ENCODE results near the gene JARID2. TPM values are rescaled to one million over a fixed set of nuclear protein-coding genes. Genes with fewer than 3 reads are reported as not detected.

The JARID2 gene
- total RNA-seq, 1 experiment from 2014 or later: 180 TPM

GRCh38 chr6:15382712-15383111 lies 136.8 kb downstream of the JARID2 start (continued):
- TF ChIP-seq PREB (CRISPR knock-in tag; IDR thresholded peaks at IDR 0.05; ENCODE audit: borderline replicate concordance) (no peak), ZNF512 (CRISPR knock-in tag; IDR thresholded peaks at IDR 0.05; ENCODE audit: borderline replicate concordance) (no peak), E2F1 (CRISPR knock-in tag; IDR thresholded peaks at IDR 0.05) (no peak), SMAD3 (CRISPR knock-in tag; IDR thresholded peaks at IDR 0.05; ENCODE audit: borderline replicate concordance) (no peak)

GRCh38 chr6:15384901-15385300 lies 139.0 kb downstream of the JARID2 start:
- no peak for TF ChIP-seq E2F4 (CRISPR knock-in tag; IDR thresholded peaks at IDR 0.05; ENCODE audit: borderline replicate concordance, low read depth)
- TF ChIP-seq HMGA2 (CRISPR knock-in tag; IDR thresholded peaks at IDR 0.05): no peak
- no peak for TF ChIP-seq FOXP4 (CRISPR knock-in tag; IDR thresholded peaks at IDR 0.05)
- TF ChIP-seq TCF7 (CRISPR knock-in tag; IDR thresholded peaks at IDR 0.05; ENCODE audit: low read depth): no peak
- TF ChIP-seq ZNF423 (CRISPR knock-in tag; IDR thresholded peaks at IDR 0.05): no peak
- no peak for TF ChIP-seq CBFB (CRISPR knock-in tag; IDR thresholded peaks at IDR 0.05; ENCODE audit: low read depth)
- no peak for TF ChIP-seq ELF4 (CRISPR knock-in tag; IDR thresholded peaks at IDR 0.05; ENCODE audit: low read depth)
- TF ChIP-seq NR2C2 (CRISPR knock-in tag; IDR thresholded peaks at IDR 0.05): no peak
- no peak for TF ChIP-seq FOXJ3 (CRISPR knock-in tag; IDR thresholded peaks at IDR 0.05; ENCODE audit: borderline replicate concordance)
- peaks cover 90% of the 10 kb centered on the region for H3K4me1 Mint-ChIP-seq
- H3K9me3 Mint-ChIP-seq: no peaks in the 10 kb centered on the region
- POLR2A ChIA-PET: interaction anchor here (0.7 kb wide), 1 partner anchor 112 kb away, joined by 3 read pairs; no protein-coding TSS in a partner anchor
- no peaks in the 10 kb centered on the region for H3K27me3 Mint-ChIP-seq (ENCODE audit: low read depth)
- no peaks in the 10 kb centered on the region for H3K36me3 Mint-ChIP-seq
- peak overlapping the region; percentile 53 for H3K4me3 Mint-ChIP-seq
- H3K27ac Mint-ChIP-seq: peak overlapping the region; percentile 97
- no peak for ATAC-seq
- no peak for DNase-seq (ENCODE audit: low spot score)
- CTCF ChIA-PET: no interaction called here

- ChIA-PET CTCF (no interaction called here), POLR2A (no interaction called here)
- no peak overlapping the region for H3K4me3 Mint-ChIP-seq
- no peaks in the 10 kb centered on the region for H3K36me3 Mint-ChIP-seq
- no peaks in the 10 kb centered on the region for H3K9me3 Mint-ChIP-seq
- H3K27me3 Mint-ChIP-seq (ENCODE audit: low read depth): no peaks in the 10 kb centered on the region
- no peak for ATAC-seq
- H3K4me1 Mint-ChIP-seq: peaks cover 90% of the 10 kb centered on the region
- DNase-seq (ENCODE audit: low spot score): no peak
- no peak for TF ChIP-seq NFYB (CRISPR knock-in tag; conservative IDR thresholded peaks at IDR 0.05; ENCODE audit: low read depth)
- 0 out of 2 replicates have a peak, but pooled peaks have one; percentile 86 for TF ChIP-seq HMGA2 (CRISPR knock-in tag; IDR thresholded peaks at IDR 0.05)
- H3K27ac Mint-ChIP-seq: no peak overlapping the region; the same call in 1 of the 2 replicates
Observed at GRCh38 chr6:15385521-15385920, 139.7 kb downstream of the JARID2 start.

Data from WTC11 (cell line).